WI38 (cell line): ENCODE measurements around the gene C19orf18.
"Not testable (repeated sequence)": the region's sequence is repeated elsewhere in the genome, so short reads cannot be mapped to it uniquely, and the experiment has no call there.

ENCODE experiments used
- H3K4me3 ChIP-seq: 2 replicates; pipeline ENCODE4 v1.5.1; 2011; ENCODE audit warnings: low read depth, mild to moderate bottlenecking, control low read depth, low read length
- TF ChIP-seq, protein P1 (sequence below): IDR thresholded peaks from 2 replicates; pipeline ENCODE4 v1.5.1; 2012; ENCODE audit warnings: low read depth, mild to moderate bottlenecking, control low read depth, low read length

C19orf18 gene

DNA sequence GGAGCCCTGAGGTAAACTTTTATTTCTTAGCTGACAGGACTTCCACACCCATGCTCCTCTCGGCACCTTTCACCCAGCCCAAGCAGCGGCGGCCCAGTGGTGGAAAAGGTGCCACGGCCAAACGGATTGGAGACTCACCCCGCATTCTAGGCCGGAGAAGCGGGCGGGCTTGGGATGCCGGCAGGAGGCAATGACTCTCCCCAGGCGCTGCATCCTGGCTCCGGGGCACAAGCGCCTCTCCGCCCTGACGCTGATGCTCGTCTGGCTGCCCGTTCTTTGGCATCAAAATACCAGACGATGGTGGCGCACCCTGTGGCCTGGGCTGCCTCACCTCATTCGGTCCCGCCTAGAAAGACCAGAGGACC, 34.9 kb upstream of the C19orf18 start:
- TF ChIP-seq, protein P1, sequence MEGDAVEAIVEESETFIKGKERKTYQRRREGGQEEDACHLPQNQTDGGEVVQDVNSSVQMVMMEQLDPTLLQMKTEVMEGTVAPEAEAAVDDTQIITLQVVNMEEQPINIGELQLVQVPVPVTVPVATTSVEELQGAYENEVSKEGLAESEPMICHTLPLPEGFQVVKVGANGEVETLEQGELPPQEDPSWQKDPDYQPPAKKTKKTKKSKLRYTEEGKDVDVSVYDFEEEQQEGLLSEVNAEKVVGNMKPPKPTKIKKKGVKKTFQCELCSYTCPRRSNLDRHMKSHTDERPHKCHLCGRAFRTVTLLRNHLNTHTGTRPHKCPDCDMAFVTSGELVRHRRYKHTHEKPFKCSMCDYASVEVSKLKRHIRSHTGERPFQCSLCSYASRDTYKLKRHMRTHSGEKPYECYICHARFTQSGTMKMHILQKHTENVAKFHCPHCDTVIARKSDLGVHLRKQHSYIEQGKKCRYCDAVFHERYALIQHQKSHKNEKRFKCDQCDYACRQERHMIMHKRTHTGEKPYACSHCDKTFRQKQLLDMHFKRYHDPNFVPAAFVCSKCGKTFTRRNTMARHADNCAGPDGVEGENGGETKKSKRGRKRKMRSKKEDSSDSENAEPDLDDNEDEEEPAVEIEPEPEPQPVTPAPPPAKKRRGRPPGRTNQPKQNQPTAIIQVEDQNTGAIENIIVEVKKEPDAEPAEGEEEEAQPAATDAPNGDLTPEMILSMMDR, result no peak
- peak overlapping the region; percentile 41 for H3K4me3 ChIP-seq

DNA sequence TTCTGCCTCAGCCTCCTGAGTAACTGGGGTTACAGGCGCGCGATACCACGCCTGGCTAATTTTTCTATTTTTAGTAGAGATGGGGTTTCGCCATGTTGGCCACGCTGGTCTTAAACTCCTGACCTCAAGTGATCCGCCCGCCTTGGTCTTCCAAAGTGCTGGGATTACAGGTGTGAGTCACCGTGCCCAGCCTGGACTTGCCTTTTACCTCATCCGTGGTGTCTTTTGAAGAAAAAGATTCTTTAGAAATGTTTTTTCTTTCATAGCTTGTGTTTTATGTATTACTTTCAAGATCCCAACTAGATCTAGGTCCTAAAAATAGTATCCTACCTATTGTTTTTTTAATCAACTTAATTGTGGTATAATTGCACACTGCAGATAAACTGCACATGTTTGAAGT, 34.5 kb upstream of the C19orf18 start:
- H3K4me3 ChIP-seq, result not testable (repeated sequence)

GRCh38 chr19:58007285-58007684, 33.0 kb upstream of the C19orf18 start:
- no peak overlapping the region for H3K4me3 ChIP-seq
- TF ChIP-seq, protein P1, result no peak

DNA sequence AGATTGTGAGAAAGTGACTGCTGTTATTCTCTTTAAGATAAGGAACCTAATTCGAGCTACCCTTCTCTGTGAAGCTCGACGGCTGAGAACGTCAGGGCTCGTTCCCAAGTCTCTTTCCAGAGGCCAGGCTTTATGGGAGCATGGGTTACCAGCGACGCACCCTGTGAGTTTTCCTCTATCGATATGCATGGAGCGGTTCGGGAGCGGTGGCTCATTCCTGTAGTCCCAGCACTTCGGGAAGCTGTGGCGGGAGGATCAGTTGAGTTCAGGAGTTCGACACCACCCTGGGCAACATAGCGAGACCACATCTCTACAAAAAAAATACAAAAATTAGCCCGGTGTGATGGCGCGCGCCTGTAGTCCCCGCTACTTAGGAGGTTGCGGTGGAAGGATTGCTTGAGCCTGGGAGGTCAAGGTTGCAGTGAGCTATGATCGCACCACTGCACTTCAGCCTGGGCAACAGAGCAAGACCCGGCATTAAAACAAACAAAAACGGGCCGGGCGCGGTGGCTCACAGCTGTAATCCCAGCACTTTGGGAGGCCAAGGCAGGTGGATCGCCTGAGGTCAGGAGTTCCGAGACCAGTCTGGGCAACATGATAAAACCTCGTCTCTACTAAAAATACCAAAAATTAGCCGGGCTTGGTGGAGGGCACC, 29.0 kb upstream of the C19orf18 start:
- TF ChIP-seq, protein P1, result no peak
- H3K4me3 ChIP-seq, result peak overlapping the region; percentile 85

- TF ChIP-seq, protein P1, result no peak
Observed at GRCh38 chr19:58002384-58003173, 28.2 kb upstream of the C19orf18 start, which contains the start of gene ZNF606. Gene ZNF606 (minus strand): TSS chr19:58002820. CDS start chr19:58001319, 1,501 bp downstream.

GRCh38 chr19:58001895-58002369, 27.6 kb upstream of the C19orf18 start:
- TF ChIP-seq, protein P1, result no peak
- peak overlapping the region; percentile 85 for H3K4me3 ChIP-seq

More at GRCh38 chr19:58002384-58003173, 28.2 kb upstream of the C19orf18 start, which contains the start of gene ZNF606:
- peak within 1 kb of the TSS; percentile 85 for H3K4me3 ChIP-seq

DNA sequence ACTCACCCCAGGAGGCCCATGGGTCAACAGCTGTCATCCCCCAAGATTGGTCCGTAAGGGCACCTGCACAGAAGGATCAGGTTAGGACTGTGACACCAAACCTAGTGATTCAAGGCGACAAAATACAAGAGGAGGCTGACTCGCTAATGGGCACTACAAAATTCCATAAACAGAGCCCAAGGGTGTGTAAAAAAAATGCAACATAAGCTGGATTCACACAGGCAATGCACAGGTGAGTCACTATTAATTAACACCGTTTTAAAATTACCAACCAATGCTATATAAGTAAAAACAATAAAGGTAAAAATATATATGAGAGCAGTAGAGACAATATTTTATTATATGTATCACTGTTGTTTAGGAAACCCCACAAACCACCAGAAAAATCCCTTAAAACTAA, 26.3 kb upstream of the C19orf18 start:
- TF ChIP-seq, protein P1, result no peak
- no peak overlapping the region for H3K4me3 ChIP-seq
